HG02870 (cell line): ENCODE data around the gene MPV17.
"Not testable (repeated sequence)": the region's sequence is repeated elsewhere in the genome, so short reads cannot be mapped to it uniquely, and the experiment has no call there.

Source experiments
- ATAC-seq: cut with Tn5 transposase; IDR thresholded peaks from one replicate; pipeline ENCODE4 v1.9.1; 2021; ENCODE audit warnings: mild to moderate bottlenecking, moderate library complexity; ENCODE audit not compliant: unreplicated experiment

Gene MPV17

DNA sequence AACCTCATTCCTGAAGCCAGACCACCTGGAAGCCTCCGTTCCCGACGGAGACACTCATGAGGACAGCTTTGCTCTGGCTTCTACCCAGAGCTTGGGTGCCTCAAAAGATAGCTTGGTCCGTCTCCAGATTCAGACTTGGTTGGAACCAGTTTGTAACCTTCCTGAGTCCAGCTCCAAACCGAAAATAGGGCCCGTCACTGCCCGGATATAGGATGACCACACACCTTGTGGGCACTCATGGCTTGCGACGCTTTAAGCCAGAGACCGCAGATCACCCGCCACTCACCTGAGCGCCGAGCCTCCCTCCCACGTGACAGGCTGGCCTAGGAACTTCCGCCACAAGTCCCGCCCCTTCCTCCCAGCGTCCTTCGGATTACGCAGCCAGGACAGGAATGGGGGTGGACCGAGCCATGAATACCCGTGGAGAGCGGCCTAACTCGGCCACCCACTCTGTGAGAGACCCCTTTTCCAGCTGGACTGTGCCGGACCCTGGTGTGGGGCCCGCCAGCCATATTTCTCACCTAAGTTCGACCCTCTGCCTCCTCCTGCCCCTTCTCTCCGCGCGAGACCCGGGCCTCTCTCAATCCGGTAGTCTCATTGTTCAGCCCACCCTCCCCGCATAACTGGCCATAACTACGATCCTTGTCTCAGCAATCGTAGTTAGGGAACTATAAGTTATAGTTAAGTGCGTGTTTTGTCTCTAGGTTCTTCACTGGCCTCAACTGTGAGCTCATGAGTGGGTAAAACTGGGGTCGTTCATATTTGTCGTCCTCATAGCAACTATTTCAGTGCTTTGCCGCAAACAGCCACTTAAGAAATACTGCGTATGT is at the start of gene MPV17:
MPV17 (minus strand) TSS at position 332 of the 830 bp plus-strand sequence. CDS start 580 bp downstream, outside the sequence.
- ATAC-seq = peak; percentile 86

DNA sequence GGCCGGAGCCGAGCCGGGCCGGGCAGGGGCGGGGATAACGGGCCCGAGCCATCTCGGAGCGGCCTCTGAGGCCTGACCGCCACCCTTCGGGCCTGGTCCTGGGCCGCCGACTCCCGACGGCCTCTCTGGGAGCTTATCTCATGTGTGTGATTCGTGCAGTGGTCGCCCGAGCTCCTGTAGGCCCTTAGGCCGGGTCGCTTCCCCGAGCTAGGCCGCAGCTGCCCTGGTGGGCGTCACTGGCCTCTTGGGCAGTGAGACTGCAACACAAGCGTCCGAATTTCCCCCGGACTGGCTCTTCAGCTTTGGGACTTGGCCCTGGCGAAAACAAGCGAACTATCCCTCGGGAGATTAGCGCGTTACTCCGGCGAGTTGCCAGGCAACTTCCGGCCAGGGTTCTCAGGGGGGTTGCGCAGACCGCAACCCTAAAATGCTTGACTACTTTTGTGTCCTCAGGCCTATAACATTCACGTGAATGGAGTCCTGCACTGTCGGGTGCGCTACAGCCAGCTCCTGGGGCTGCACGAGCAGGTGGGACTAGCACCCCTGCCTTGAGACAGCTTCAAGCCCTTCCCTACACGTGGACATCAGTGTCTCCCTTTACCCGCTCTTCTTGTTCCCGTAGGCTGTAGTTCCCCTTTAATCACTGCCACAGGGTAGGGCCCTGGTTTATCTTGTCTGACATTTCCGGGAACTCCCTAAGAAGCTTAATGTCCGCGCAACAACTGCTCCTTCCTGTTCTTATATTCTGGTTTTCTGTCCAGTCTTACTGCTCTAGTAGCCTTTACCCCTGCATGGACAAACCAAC is 48.1 kb upstream of the MPV17 start:
- ATAC-seq = peak; percentile 27

- peak; percentile 87 for ATAC-seq
Observed at GRCh38 chr2:27370026-27370815, 47.3 kb upstream of the MPV17 start, which contains the start of the genes EIF2B4 and SNX17. TSS of gene EIF2B4 (minus strand) at chr2:27370338. CDS start at chr2:27370314, 24 bp downstream. TSS of gene SNX17 (plus strand) at chr2:27370616. CDS start at chr2:27370744, 128 bp downstream.

DNA sequence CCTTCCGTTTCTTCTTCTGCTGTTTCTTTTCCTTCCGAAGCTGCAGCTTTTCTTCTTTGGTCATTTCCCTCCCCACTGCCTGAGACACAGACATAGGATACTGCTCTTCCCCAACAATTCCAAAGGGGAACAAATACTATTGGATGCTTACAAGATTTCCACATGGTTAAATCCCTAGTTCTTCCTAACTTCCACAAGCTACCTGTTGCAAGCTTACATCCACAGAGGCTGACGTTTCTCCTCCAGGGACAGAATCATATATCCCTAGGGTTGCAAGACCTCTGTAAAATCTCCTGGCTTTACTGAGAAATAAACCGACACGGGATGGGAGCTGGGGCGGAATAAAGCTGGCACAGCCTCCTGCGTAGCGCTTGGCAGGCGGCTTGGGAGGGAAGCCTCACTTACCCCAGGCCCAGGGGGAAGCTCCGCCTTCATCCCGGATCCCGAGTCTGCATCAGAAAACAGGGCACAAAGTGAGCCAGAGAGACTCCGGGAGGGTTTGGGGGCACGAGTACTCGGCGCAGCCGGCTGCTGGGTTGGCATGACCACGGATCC is 46.7 kb upstream of the MPV17 start:
- peak; percentile 1 for ATAC-seq

DNA sequence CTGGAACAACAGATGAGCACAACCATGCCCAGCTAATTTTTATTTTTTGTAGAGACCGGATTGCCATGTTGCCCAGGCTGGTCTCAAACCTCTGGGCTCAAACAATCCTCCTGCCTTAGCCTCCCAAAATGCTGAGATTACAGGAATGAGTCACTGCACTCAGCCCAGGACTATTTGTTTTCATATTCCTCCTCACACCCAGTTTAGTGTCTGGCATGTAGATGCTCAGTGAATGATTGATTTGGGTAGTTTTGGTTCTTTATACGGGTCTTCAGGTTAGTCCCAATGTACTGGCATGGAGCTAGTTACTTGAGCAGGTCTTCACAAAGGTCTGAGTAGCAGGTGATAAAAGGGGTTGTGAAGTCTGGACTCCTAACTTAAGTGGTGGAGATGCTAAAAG is 41.0 kb upstream of the MPV17 start:
- ATAC-seq = no peak

- ATAC-seq = no peak
Observed at GRCh38 chr2:27362678-27363420, 40.0 kb upstream of the MPV17 start.

- peak; percentile 86 for ATAC-seq
Observed at GRCh38 chr2:27356382-27357181, 33.7 kb upstream of the MPV17 start, which contains the start of gene GTF3C2. TSS of gene GTF3C2 (minus strand) at chr2:27356764. CDS start at chr2:27343554, 13,210 bp downstream.

DNA sequence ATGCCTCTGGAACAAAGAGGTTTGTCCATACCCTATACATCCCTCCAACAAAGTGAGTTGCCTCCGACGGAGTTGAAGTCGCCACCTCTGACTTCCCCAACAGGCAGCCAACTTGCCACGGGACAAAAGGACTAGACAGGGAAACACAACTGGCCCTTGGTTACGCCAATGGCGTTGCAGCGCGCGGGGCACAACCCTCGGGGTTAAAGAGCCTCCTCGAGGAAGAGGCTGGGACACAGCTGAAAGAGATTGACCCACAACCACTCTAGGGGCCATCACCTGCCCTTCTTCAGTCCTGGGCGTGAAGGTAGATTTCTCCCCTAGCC is 33.1 kb upstream of the MPV17 start:
- ATAC-seq = peak; percentile 17

DNA sequence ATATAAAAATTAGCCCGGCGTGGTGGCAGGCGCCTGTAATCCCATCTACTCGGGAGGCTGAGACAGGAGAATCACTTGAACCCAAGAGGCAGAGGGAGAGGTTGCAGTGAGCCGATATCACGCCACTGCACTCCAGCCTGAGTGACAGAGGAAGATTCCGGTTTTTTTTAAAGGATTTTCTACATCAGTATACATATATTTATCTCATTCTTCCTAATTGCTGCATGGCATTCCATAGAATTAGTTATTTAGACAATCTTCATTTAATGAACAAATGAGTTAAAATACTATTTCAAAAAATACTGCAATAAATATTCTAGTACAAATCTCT is 31.7 kb upstream of the MPV17 start:
- ATAC-seq = no peak

DNA sequence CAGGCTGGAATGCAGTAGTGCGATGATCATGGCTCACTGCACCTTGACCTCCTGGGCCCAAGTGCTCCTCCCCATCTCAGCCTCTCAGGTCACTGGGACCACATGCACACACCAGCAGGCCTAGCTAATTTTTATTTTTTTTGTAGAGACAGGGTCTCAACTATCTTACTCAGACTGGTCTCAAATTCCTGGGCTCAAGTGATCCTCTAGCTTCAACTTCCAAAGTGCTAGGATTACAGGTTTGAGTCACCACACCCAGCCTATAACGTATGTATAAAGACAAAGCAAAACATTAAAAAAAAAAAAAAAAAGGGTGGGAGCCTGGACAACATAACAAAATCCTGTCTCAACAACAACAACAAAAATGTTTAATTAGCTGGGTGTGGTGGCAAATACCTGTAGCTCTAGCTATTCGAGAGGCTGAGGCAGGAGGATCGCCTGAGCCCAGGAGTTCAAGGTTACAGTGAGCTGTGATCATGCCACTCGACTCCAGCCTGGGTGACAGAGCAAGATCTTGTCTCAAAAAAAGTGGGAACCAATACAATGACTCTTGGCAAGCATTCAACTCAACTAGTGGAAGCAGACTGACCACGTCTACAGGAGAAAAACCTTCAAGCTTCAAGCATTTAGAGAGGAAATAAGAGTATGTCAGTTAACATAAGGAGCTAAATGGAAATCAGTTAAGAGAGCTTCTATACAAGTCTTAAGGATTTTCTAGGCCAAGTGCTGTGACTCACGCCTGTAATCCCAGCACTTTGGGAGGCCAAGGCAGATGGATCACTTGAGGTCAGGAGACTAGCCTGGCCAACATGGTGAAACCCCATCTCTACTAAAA is 31.1 kb upstream of the MPV17 start:
- ATAC-seq = no peak

DNA sequence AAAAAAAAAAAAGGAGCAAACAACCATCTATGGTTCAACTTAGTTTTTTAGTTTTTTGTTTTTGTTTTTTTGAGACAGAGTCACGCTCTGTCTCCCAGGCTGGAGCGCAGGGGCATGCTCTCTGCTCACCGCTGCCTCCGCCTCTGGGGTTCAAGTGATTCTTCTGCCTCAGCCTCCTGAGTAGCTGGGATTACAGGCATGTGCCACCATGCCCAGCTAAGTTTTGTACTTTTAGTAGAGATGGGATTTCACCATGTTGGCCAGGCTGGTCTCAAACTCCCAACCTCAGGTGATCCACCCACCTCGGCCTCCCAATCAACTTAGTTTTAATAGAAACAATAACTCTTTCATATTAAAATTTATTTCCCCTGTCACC is 30.5 kb upstream of the MPV17 start:
- not testable (repeated sequence) for ATAC-seq

DNA sequence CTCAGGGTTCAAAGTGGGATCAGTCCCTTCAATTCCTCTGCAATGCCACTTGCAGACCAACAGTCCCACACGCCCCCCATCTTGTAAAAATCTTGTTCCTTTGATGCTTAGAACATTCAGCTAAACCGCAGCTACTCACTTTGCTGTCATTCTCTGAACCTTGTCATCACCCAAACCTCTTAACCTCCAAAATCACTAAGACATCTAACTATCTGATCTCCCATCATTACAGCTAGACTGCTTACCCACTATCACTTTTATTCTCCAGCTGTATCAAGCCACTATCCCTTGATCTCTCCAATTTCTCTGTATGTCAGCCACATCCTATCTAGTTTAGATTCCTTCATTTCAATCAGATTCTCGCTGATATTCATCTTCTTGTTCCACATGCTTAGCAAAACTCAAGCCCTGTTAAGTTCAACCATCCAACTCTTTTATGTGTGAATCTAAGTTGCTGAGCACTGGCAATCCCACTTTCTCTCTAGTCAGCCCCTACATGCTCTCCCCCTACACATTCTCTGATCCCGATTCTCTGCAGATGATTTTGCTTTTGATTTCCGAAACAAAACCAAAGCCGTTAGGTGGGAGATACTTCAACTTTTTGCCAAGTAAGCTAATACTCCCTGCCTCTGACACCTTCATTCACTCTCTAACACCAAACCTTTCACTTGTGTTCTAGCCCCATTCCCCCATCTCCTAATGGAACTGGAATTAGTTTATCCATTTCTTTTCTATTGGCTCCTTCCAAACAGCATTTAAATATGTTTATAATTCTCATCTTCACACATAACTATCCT is 29.1 kb upstream of the MPV17 start:
- no peak for ATAC-seq

- no peak for ATAC-seq
Observed at GRCh38 chr2:27350106-27350693, 27.3 kb upstream of the MPV17 start.

DNA sequence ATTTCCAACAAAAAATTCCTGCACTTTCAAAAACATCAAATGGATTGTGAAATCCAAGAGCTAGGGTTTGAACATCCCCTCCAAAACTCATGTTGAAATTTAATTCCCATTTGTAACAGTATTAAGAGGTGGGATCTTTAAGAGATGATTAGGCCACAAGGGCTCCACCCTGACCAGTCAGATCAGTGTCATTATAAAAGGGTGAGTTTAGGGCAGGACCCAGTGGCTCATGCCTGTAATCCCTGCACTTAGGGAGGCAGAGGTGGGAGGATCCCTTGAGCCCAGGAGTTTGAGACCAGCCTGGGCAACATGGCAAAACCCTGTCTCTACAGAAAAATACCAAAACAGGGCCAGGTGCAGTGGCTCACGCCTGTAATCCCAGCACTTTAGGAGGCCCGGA is 24.7 kb upstream of the MPV17 start:
- ATAC-seq = no peak

DNA sequence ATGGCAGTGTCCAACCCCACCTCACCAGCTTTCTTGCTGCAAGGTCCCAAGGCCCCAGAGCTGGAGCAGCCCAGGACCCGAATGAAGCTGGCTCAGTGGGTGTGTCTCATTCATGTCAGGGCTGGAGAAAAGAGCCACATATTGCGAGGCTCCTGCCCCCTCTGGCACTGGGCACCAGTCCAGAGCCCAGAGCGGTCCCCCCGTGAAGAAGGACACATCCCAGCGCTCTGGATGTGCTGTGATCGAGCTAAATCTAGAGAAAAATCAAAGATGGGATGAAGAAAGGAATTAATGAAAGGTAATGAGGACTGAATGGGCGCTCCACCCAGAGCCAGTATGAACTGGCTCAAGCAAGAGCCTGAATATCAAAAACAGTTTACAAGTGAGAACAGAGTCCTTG is 13.3 kb upstream of the MPV17 start:
- no peak for ATAC-seq

DNA sequence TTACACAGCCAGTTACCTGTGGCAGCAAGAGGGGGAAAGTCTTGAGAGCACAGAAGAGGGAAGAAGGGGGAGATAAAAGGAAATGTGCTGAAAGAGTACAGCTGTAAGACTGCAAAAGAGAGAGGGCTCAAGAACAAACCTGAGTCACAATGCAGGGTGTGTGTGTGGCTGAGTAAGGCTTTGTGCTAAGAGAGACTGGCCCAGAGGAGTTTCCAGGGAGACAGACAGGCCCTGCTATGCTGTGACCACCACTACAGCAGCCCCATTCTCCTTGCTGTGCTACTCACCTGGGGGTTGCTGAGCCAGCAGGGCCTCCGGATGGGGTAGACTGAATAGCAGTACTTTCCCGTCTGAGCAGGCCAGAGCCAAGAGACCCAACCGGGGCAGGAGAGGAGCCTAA is 12.4 kb upstream of the MPV17 start:
- ATAC-seq = no peak

- no peak for ATAC-seq
Observed at GRCh38 chr2:27324720-27325119, 1.8 kb upstream of the MPV17 start.
